Hematopoietic multipotent progenitor cell treated with erythropoietin and hydrocortisone succinate and interleukin-3 and kit ligand, for 15 days (in vitro differentiated cells): ENCODE results near the gene RPRD1A.
A peak's percentile ranks its signal among the peaks of the same experiment; 100 is the strongest.
"Not testable (repeated sequence)": the region's sequence is repeated elsewhere in the genome, so short reads cannot be mapped to it uniquely, and the experiment has no call there.

Experiments
- DNase-seq: peaks from one replicate; pipeline ENCODE4 v3.0.0-alpha.2; 2015; ENCODE audit warnings: low spot score

The RPRD1A gene

GRCh38 chr18:36025025-36025424, 42.3 kb downstream of the RPRD1A start:
- DNase-seq, result no peak

- DNase-seq, result not testable (repeated sequence)
These were observed 43.1 kb downstream of the RPRD1A start for GRCh38 chr18:36024241-36024640.

- DNase-seq, result no peak
These were observed 44.0 kb downstream of the RPRD1A start for GRCh38 chr18:36023336-36023735.

GRCh38 chr18:36020174-36020711, 47.1 kb downstream of the RPRD1A start:
- DNase-seq, result no peak

GRCh38 chr18:36017232-36017631, 50.1 kb downstream of the RPRD1A start:
- DNase-seq, result no peak

GRCh38 chr18:36015629-36016028, 51.7 kb downstream of the RPRD1A start:
- no peak for DNase-seq

- DNase-seq, result no peak
These were observed 54.5 kb downstream of the RPRD1A start for GRCh38 chr18:36012891-36013290.

GRCh38 chr18:36009214-36009613, 58.1 kb downstream of the RPRD1A start:
- no peak for DNase-seq

- DNase-seq, result no peak
These were observed 60.4 kb downstream of the RPRD1A start for GRCh38 chr18:36006997-36007396.

GRCh38 chr18:35999925-36000324, 67.4 kb downstream of the RPRD1A start:
- DNase-seq, result no peak

- DNase-seq, result no peak
These were observed 68.4 kb downstream of the RPRD1A start for GRCh38 chr18:35998967-35999366.

- no peak for DNase-seq
These were observed 74.3 kb downstream of the RPRD1A start for GRCh38 chr18:35993013-35993412.

GRCh38 chr18:35991696-35992095, 75.7 kb downstream of the RPRD1A start:
- DNase-seq, result no peak

- DNase-seq, result no peak
These were observed 83.5 kb downstream of the RPRD1A start for GRCh38 chr18:35983818-35984217.

- no peak for DNase-seq
These were observed 84.2 kb downstream of the RPRD1A start for GRCh38 chr18:35983147-35983546.

GRCh38 chr18:35982409-35983114, 84.8 kb downstream of the RPRD1A start:
- DNase-seq, result no peak

- no peak for DNase-seq
These were observed 88.2 kb downstream of the RPRD1A start for GRCh38 chr18:35979112-35979511.

GRCh38 chr18:35974181-35974580, 93.2 kb downstream of the RPRD1A start:
- DNase-seq, result no peak

- no peak for DNase-seq
These were observed 93.7 kb downstream of the RPRD1A start for GRCh38 chr18:35973650-35974049.

GRCh38 chr18:35972197-35973000, 95.0 kb downstream of the RPRD1A start, which contains the start of gene RMP24:
RMP24 (plus strand) TSS chr18:35972679.
- DNase-seq, result peak; percentile 97

GRCh38 chr18:35971661-35972196, 95.6 kb downstream of the RPRD1A start:
- no peak for DNase-seq

- no peak for DNase-seq
These were observed 97.7 kb downstream of the RPRD1A start for GRCh38 chr18:35969676-35970075.
